ENCODE measurements around the gene E2F3.

DNA sequence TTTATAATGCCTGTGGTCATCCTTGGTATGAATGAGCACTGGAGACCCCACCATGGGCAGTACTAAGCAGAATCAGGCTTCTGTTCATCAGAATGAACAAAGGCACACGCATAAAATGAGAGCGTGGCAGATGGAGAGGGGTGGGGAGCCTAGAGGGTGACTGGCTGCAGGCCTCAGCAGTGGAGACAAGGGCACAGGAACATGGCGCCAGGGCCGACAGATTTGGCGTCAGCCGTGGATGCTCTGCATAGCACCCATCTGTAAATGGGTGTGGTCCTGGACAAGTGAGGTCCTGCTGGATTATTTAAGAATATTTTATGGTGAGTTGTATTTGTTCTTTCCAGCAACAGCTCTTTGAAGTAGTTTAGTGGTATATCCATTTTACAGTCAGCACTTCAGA, 33.1 kb downstream of the E2F3 start:
- TF ChIP-seq, protein P1, sequence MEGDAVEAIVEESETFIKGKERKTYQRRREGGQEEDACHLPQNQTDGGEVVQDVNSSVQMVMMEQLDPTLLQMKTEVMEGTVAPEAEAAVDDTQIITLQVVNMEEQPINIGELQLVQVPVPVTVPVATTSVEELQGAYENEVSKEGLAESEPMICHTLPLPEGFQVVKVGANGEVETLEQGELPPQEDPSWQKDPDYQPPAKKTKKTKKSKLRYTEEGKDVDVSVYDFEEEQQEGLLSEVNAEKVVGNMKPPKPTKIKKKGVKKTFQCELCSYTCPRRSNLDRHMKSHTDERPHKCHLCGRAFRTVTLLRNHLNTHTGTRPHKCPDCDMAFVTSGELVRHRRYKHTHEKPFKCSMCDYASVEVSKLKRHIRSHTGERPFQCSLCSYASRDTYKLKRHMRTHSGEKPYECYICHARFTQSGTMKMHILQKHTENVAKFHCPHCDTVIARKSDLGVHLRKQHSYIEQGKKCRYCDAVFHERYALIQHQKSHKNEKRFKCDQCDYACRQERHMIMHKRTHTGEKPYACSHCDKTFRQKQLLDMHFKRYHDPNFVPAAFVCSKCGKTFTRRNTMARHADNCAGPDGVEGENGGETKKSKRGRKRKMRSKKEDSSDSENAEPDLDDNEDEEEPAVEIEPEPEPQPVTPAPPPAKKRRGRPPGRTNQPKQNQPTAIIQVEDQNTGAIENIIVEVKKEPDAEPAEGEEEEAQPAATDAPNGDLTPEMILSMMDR (IDR thresholded peaks at IDR 0.05) = no peak
- TF ChIP-seq POLR2A (IDR thresholded peaks at IDR 0.05) = no peak

All from uterus (tissue), 2 donors.